Measurements from ENCODE around the gene CD109. TPM values are rescaled to one million over a fixed set of nuclear protein-coding genes. Genes with fewer than 3 reads are reported as not detected.

CD109 gene
- total and polyA plus RNA-seq, 11 donors: 1.9 to 30.5 (median 10.7) TPM

GRCh38 chr6:73866305-73866704 is 170.3 kb downstream of the CD109 start:
- Histone ChIP-seq H3K4me3 (no peak overlapping the region), H3K27ac (no peak overlapping the region), H3K9me3 (no peaks in the 10 kb centered on the region), H3K27me3 (no peaks in the 10 kb centered on the region), H3K36me3 (no peaks in the 10 kb centered on the region), H3K4me1 (no peaks in the 10 kb centered on the region)
- intact Hi-C loops (cut with DNase I): no loop called here
- DNase-seq: no peak
- ATAC-seq: no peak
- TF ChIP-seq CTCF (IDR thresholded peaks at IDR 0.05) (no peak), POLR2A (IDR thresholded peaks at IDR 0.05) (no peak)

GRCh38 chr6:73867411-73867810 is 171.4 kb downstream of the CD109 start:
- TF ChIP-seq POLR2A (IDR thresholded peaks at IDR 0.05): no peak
- TF ChIP-seq CTCF (IDR thresholded peaks at IDR 0.05): no peak
- Histone ChIP-seq H3K36me3 (no peaks in the 10 kb centered on the region), H3K4me3 (no peak overlapping the region), H3K27ac (no peak overlapping the region), H3K27me3 (no peaks in the 10 kb centered on the region), H3K9me3 (no peaks in the 10 kb centered on the region), H3K4me1 (no peaks in the 10 kb centered on the region)
- DNase-seq (no peak), ATAC-seq (no peak)
- intact Hi-C loops (cut with DNase I): no loop called here
- 63 to 72% (median 67%) methylated on average over 3 of the region's 3 CpGs for WGBS, 4 donors

- Histone ChIP-seq H3K27me3 (no peaks in the 10 kb centered on the region), H3K9me3 (no peaks in the 10 kb centered on the region), H3K4me1 (no peaks in the 10 kb centered on the region), H3K4me3 (no peak overlapping the region), H3K36me3 (no peaks in the 10 kb centered on the region), H3K27ac (no peak overlapping the region)
- DNase-seq (no peak), ATAC-seq (no peak)
- TF ChIP-seq POLR2A (IDR thresholded peaks at IDR 0.05) (no peak), CTCF (IDR thresholded peaks at IDR 0.05) (no peak)
- intact Hi-C loops (cut with DNase I): no loop called here
- WGBS, 4 donors: 84 to 90% (median 87%) methylated on average over 3 of the region's 3 CpGs
Observed at GRCh38 chr6:73870907-73871306, 174.9 kb downstream of the CD109 start.

GRCh38 chr6:73873081-73873480 is 177.1 kb downstream of the CD109 start:
- TF ChIP-seq POLR2A (IDR thresholded peaks at IDR 0.05) (no peak), CTCF (IDR thresholded peaks at IDR 0.05) (no peak)
- ATAC-seq: no peak
- no peaks in the 10 kb centered on the region for H3K4me1 ChIP-seq
- no peaks in the 10 kb centered on the region for H3K36me3 ChIP-seq
- no peak overlapping the region for H3K4me3 ChIP-seq
- H3K27ac ChIP-seq: no peak overlapping the region
- intact Hi-C loops (cut with DNase I): no loop called here
- no peak for DNase-seq
- H3K9me3 ChIP-seq: no peaks in the 10 kb centered on the region
- H3K27me3 ChIP-seq: no peaks in the 10 kb centered on the region

Other genes with a start within 250 kb of the CD109 start
- 1 to 10 TPM in 6 of 9 donors, under 1 TPM in 3; 0.50 to 7.6 (median 1.2) TPM for gene CGAS, start 243.9 kb upstream of the CD109 start, total RNA-seq
- gene CGAS, start 243.9 kb upstream of the CD109 start, polyA plus RNA-seq: under 1 TPM; 0.38 to 0.55 TPM
- 10 to 100 TPM; 18.8 to 32.2 (median 23.7) TPM for gene MTO1, start 234.5 kb upstream of the CD109 start, total RNA-seq
- gene MTO1, start 234.5 kb upstream of the CD109 start, polyA plus RNA-seq: 10 to 100 TPM in 1 of 2 donors, 1 to 10 TPM in 1; 8.6 to 19.4 TPM
- gene EEF1A1, start 175.2 kb upstream of the CD109 start, total RNA-seq: 1,000 to 10,000 TPM in 8 of 9 donors, 100 to 1,000 TPM in 1; 975 to 3,337 (median 1,528) TPM
- gene EEF1A1, start 175.2 kb upstream of the CD109 start, polyA plus RNA-seq: 1,000 to 10,000 TPM in 1 of 2 donors, 100 to 1,000 TPM in 1; 743 to 4,205 TPM
- gene SLC17A5, start 42.2 kb upstream of the CD109 start, total RNA-seq: 10 to 100 TPM in 1 of 9 donors, 1 to 10 TPM in 8; 3.3 to 10.6 (median 7.5) TPM
- gene SLC17A5, start 42.2 kb upstream of the CD109 start, polyA plus RNA-seq: 10 to 100 TPM in 1 of 2 donors, 1 to 10 TPM in 1; 2.1 to 10.6 TPM